ENCODE results near the gene FADS6.
"Not testable (repeated sequence)": the region's sequence is repeated elsewhere in the genome, so short reads cannot be mapped to it uniquely, and the experiment has no call there.

Gene FADS6

GRCh38 chr17:74918906-74919305 lies 25.5 kb upstream of the FADS6 start:
- Histone ChIP-seq H3K27me3 (ENCODE audit: control insufficient read depth, insufficient read depth, low read length) (peaks cover 26% of the 10 kb centered on the region), H3K36me3 (ENCODE audit: control insufficient read depth, low read depth, low read length) (no peaks in the 10 kb centered on the region), H3K9ac (ENCODE audit: low read length) (no peak overlapping the region), H3K4me3 (ENCODE audit: low read length) (no peak overlapping the region), H3K9me3 (ENCODE audit: control insufficient read depth, low read depth, low read length) (no peaks in the 10 kb centered on the region), H3K4me1 (ENCODE audit: control insufficient read depth, low read depth, low read length) (peaks cover 7% of the 10 kb centered on the region), H3K27ac (ENCODE audit: low read length) (no peak overlapping the region)

GRCh38 chr17:74917430-74917829 lies 24.0 kb upstream of the FADS6 start:
- peaks cover 12% of the 10 kb centered on the region for H3K27me3 ChIP-seq (ENCODE audit: control insufficient read depth, insufficient read depth, low read length)
- H3K36me3 ChIP-seq (ENCODE audit: control insufficient read depth, low read depth, low read length) = no peaks in the 10 kb centered on the region
- H3K4me3 ChIP-seq (ENCODE audit: low read length) = no peak overlapping the region
- no peak overlapping the region for H3K9ac ChIP-seq (ENCODE audit: low read length)
- no peak overlapping the region for H3K27ac ChIP-seq (ENCODE audit: low read length)
- H3K4me1 ChIP-seq (ENCODE audit: control insufficient read depth, low read depth, low read length) = peaks cover 7% of the 10 kb centered on the region
- H3K9me3 ChIP-seq (ENCODE audit: control insufficient read depth, low read depth, low read length) = no peaks in the 10 kb centered on the region

GRCh38 chr17:74916851-74917199 lies 23.4 kb upstream of the FADS6 start:
- Histone ChIP-seq H3K9ac (ENCODE audit: low read length) (no peak overlapping the region), H3K4me3 (ENCODE audit: low read length) (no peak overlapping the region), H3K4me1 (ENCODE audit: control insufficient read depth, low read depth, low read length) (peaks cover 7% of the 10 kb centered on the region), H3K9me3 (ENCODE audit: control insufficient read depth, low read depth, low read length) (no peaks in the 10 kb centered on the region), H3K27ac (ENCODE audit: low read length) (no peak overlapping the region), H3K36me3 (ENCODE audit: control insufficient read depth, low read depth, low read length) (no peaks in the 10 kb centered on the region), H3K27me3 (ENCODE audit: control insufficient read depth, insufficient read depth, low read length) (peaks cover 7% of the 10 kb centered on the region)

DNA sequence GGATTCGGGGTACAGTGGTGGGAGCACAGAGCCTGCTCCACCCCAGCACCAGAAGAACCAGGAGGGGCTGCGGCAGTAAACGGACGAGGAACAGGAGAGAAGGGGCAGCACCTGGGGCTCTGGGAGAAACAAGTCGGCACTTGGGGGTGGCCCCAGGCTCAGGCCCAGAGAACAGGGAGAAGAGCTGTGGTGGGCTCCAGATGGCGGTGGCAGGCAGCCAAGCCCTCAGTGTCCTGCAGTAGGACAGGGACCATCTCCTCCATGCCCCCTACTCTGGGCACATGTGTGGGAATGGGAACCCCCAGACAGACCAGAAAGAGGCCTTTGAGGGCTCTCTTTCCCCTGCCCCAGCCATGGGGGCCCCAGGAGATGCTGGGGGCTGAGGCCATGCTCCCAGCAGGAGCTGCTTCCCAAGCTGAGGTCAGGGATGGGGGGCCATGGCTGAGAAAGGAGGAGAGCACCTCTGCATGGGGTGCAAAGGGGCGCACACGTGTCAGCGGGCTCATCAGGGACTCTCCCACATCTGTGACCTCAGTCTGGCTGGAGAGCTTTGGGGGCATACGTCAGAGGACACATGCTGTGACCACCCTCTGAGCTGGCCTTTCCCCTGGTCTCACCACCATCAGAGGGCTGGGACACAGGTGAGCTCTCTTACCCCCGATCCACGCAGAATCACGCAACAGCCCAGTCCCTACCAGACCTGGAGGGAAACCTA lies 22.9 kb upstream of the FADS6 start:
- Histone ChIP-seq H3K9me3 (ENCODE audit: control insufficient read depth, low read depth, low read length) (no peaks in the 10 kb centered on the region), H3K27me3 (ENCODE audit: control insufficient read depth, insufficient read depth, low read length) (peaks cover 1% of the 10 kb centered on the region), H3K27ac (ENCODE audit: low read length) (no peak overlapping the region), H3K9ac (ENCODE audit: low read length) (no peak overlapping the region), H3K4me3 (ENCODE audit: low read length) (no peak overlapping the region), H3K36me3 (ENCODE audit: control insufficient read depth, low read depth, low read length) (no peaks in the 10 kb centered on the region), H3K4me1 (ENCODE audit: control insufficient read depth, low read depth, low read length) (peaks cover 7% of the 10 kb centered on the region)

DNA sequence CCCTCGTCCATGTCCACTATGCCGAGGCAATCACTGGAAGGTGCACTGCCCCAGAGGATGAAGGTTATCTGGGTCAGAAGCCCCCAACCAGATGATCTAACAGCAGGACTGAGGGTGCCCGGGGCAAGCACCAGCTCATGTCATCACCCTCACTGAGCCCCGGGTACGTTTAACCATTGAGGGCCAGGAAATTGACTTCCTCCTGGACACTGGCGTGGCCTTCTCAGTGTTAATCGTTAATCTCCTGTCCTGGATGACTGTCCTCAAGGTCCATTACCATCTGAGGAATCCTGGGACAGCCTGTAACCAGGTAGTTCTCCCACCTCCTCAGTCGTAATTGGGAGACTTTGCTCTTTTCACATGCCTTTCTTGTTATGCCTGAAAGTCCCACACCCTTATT lies 18.0 kb upstream of the FADS6 start:
- H3K4me3 ChIP-seq (ENCODE audit: low read length) = not testable (repeated sequence)

DNA sequence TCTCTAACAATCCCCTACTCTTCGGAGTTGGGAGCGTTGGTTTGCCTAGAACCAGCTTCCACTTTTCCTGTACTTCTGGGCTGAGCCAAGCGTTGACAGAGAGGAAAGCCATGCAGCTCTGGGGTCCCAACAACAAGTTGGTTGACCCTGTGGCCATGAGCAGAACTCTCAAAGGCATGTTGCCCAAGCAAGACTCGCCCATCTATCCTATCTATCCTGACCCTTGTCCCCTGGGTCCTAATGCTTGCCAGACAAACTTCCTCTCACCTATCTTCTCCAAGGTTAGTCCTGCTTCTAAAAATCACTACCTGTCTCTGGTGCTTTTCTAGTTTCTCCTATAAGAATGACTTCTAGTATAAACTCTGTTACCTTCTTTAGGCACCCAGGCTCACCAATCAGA lies 15.7 kb upstream of the FADS6 start:
- H3K9me3 ChIP-seq (ENCODE audit: control insufficient read depth, low read depth, low read length); H3K27ac ChIP-seq (ENCODE audit: low read length); H3K27me3 ChIP-seq (ENCODE audit: control insufficient read depth, insufficient read depth, low read length); H3K9ac ChIP-seq (ENCODE audit: low read length); H3K36me3 ChIP-seq (ENCODE audit: control insufficient read depth, low read depth, low read length): not testable (repeated sequence)
- Histone ChIP-seq H3K4me3 (ENCODE audit: low read length) (peak overlapping the region; percentile 6), H3K4me1 (ENCODE audit: control insufficient read depth, low read depth, low read length) (peaks cover 17% of the 10 kb centered on the region)

More for the DNA sequence above, 18.0 kb upstream of the FADS6 start:
- not testable (repeated sequence) for H3K27me3 ChIP-seq (ENCODE audit: control insufficient read depth, insufficient read depth, low read length); H3K27ac ChIP-seq (ENCODE audit: low read length); H3K9me3 ChIP-seq (ENCODE audit: control insufficient read depth, low read depth, low read length); H3K36me3 ChIP-seq (ENCODE audit: control insufficient read depth, low read depth, low read length); H3K9ac ChIP-seq (ENCODE audit: low read length)
- peaks cover 17% of the 10 kb centered on the region for H3K4me1 ChIP-seq (ENCODE audit: control insufficient read depth, low read depth, low read length)

DNA sequence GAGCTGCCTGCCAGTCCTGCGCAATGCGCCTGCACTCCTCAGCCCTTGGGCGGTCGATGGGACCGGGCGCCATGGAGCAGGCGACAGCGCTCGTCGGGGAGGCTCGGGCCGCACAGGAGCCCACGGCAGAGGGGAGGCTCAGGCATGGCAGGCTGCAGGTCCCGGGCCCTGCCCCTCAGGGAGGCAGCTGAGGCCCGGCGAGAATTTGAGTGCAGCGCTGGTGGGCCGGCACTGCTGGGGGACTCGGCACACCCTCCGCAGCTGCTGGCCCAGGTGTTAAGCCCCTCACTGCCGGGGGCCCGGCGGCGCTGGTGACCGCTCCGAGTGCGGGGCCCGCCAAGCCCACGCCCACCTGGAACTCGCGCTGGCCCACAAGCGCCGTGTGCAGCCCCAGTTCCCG lies 13.6 kb upstream of the FADS6 start:
- Histone ChIP-seq H3K9me3 (ENCODE audit: control insufficient read depth, low read depth, low read length) (no peaks in the 10 kb centered on the region), H3K27ac (ENCODE audit: low read length) (no peak overlapping the region), H3K36me3 (ENCODE audit: control insufficient read depth, low read depth, low read length) (no peaks in the 10 kb centered on the region), H3K9ac (ENCODE audit: low read length) (no peak overlapping the region), H3K4me3 (ENCODE audit: low read length) (no peak overlapping the region), H3K4me1 (ENCODE audit: control insufficient read depth, low read depth, low read length) (peaks cover 17% of the 10 kb centered on the region), H3K27me3 (ENCODE audit: control insufficient read depth, insufficient read depth, low read length) (no peaks in the 10 kb centered on the region)

- H3K4me1 ChIP-seq (ENCODE audit: control insufficient read depth, low read depth, low read length) = peaks cover 17% of the 10 kb centered on the region
- H3K9ac ChIP-seq (ENCODE audit: low read length); H3K4me3 ChIP-seq (ENCODE audit: low read length); H3K27me3 ChIP-seq (ENCODE audit: control insufficient read depth, insufficient read depth, low read length); H3K9me3 ChIP-seq (ENCODE audit: control insufficient read depth, low read depth, low read length); H3K36me3 ChIP-seq (ENCODE audit: control insufficient read depth, low read depth, low read length); H3K27ac ChIP-seq (ENCODE audit: low read length): not testable (repeated sequence)
Measured at GRCh38 chr17:74906214-74906793, 12.9 kb upstream of the FADS6 start.

DNA sequence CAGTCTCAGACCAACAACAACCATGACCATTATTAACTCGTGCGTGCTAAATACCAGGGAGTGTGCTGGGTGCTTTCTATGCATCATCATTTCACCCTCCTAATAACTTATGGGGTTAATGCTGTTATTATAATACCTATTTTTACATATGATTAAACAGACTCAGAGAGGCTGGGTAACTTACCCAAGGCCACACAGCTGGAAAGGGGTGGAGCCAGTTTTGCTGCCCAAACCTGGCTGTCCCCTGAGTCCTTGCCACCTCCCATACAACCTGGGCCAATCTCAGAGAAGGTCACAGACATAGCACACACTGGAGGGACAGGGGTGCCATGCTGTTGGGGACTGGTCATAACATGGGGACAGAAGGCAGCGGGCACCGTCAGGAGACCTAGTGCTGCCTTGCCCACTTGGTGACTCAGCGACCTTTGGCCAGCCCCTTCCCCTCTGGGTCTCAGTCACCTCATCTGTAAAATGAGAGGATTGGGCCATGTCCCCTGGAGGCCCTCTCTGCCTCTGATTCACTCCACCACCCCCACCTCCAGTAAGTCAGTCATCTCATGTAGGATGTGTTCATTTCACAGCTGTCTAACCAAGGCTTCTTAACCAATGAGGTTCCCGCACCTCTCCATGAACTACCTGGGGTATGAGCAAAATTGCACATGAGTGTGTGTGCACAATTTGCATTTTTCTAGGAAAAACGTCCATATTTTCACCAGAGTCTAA lies 11.4 kb upstream of the FADS6 start:
- Histone ChIP-seq H3K36me3 (ENCODE audit: control insufficient read depth, low read depth, low read length) (no peaks in the 10 kb centered on the region), H3K4me3 (ENCODE audit: low read length) (no peak overlapping the region), H3K4me1 (ENCODE audit: control insufficient read depth, low read depth, low read length) (peaks cover 12% of the 10 kb centered on the region), H3K27me3 (ENCODE audit: control insufficient read depth, insufficient read depth, low read length) (no peaks in the 10 kb centered on the region), H3K27ac (ENCODE audit: low read length) (no peak overlapping the region), H3K9me3 (ENCODE audit: control insufficient read depth, low read depth, low read length) (no peaks in the 10 kb centered on the region), H3K9ac (ENCODE audit: low read length) (no peak overlapping the region)

DNA sequence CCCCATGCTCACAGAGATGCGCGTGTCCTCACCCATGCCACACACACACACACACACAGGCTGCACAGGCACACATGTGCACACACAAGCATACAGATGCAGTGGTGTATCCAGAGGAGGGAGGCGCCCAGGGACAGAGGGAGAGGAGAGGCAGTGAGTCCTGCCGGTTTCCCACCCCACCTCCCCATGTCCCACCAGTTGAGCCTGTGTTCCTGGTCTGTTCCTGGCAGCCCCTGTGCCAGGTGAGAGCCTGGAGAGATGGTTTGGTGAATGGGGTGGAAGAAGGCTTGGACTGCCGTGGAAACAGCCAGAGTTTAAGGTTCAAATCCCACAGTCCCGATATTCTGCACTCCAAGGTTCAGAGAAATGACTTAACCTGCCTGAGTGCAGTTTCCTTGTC lies 10.2 kb upstream of the FADS6 start:
- Histone ChIP-seq H3K9ac (ENCODE audit: low read length) (no peak overlapping the region), H3K27ac (ENCODE audit: low read length) (no peak overlapping the region), H3K9me3 (ENCODE audit: control insufficient read depth, low read depth, low read length) (no peaks in the 10 kb centered on the region), H3K4me1 (ENCODE audit: control insufficient read depth, low read depth, low read length) (peaks cover under 1% of the 10 kb centered on the region), H3K4me3 (ENCODE audit: low read length) (no peak overlapping the region), H3K36me3 (ENCODE audit: control insufficient read depth, low read depth, low read length) (no peaks in the 10 kb centered on the region), H3K27me3 (ENCODE audit: control insufficient read depth, insufficient read depth, low read length) (no peaks in the 10 kb centered on the region)

- no peaks in the 10 kb centered on the region for H3K4me1 ChIP-seq (ENCODE audit: control insufficient read depth, low read depth, low read length)
- no peak overlapping the region for H3K27ac ChIP-seq (ENCODE audit: low read length)
- no peaks in the 10 kb centered on the region for H3K36me3 ChIP-seq (ENCODE audit: control insufficient read depth, low read depth, low read length)
- no peaks in the 10 kb centered on the region for H3K27me3 ChIP-seq (ENCODE audit: control insufficient read depth, insufficient read depth, low read length)
- H3K4me3 ChIP-seq (ENCODE audit: low read length) = no peak overlapping the region
- no peak overlapping the region for H3K9ac ChIP-seq (ENCODE audit: low read length)
- H3K9me3 ChIP-seq (ENCODE audit: control insufficient read depth, low read depth, low read length) = no peaks in the 10 kb centered on the region
Measured at GRCh38 chr17:74903034-74903433, 9.6 kb upstream of the FADS6 start.
